Mammary epithelial cell (primary cell): ENCODE results near the gene CCDC9B.

Experiments
- CTCF ChIP-seq, 2 donors: IDR thresholded peaks in 1 of 2; conservative IDR thresholded peaks in 1 of 2; 2 replicates each; pipeline ENCODE4 v1.5.1; 2011 to 2012; ENCODE audit warnings: inconsistent platforms in 2 of 2, low read length in 2 of 2, mild to moderate bottlenecking in 2 of 2, control low read depth in 1 of 2, low read depth in 1 of 2; ENCODE audit not compliant: insufficient read depth in 1 of 2; ENCODE audit errors: extremely low read depth in 1 of 2
- EZH2 ChIP-seq: IDR thresholded peaks from 2 replicates; pipeline ENCODE4 v1.6.1; 2012; ENCODE audit warnings: low read length, inconsistent platforms, borderline replicate concordance

DNA sequence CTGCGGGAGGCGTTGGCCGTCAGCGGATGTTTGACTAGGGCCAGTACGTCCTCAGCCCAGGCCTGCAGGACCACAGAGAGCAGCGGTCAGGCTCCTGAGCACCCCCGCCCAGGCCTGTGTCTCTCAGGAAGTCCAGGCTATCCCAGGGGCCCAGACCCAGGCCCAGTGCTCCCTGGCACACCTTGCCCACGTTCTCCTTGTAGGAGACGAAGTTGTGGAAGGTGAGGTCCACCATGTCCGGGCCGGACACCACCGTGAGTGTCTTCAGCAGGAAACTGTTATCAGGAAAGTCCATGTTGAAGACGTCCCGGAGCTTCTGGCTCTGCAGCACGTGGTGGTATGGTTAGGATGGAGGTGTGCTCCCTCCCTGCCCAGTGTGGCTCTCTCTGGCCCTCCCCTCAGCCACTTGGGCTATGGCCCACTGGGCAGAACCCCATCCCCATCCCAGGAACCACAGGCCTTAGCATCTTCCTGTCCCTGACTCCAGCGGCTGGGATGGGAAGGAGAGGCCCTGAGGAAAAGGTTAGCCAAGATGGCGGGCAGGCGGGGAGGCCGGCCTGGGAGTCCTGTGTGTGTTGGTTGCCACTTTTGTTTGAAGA is 38.4 kb downstream of the CCDC9B start:
- no peak for TF ChIP-seq CTCF (conservative IDR thresholded peaks at IDR 0.05 in 1 of 2, IDR thresholded peaks at IDR 0.05 in 1 of 2; ENCODE audit: extremely low read depth in 1 of 2, insufficient read depth in 1 of 2, low read depth in 1 of 2, low read length in 2 of 2)
- no peak for TF ChIP-seq EZH2
